ENCODE data around the gene HTRA2.
"Not testable (repeated sequence)": the region's sequence is repeated elsewhere in the genome, so short reads cannot be mapped to it uniquely, and the experiment has no call there.

Gene HTRA2

DNA sequence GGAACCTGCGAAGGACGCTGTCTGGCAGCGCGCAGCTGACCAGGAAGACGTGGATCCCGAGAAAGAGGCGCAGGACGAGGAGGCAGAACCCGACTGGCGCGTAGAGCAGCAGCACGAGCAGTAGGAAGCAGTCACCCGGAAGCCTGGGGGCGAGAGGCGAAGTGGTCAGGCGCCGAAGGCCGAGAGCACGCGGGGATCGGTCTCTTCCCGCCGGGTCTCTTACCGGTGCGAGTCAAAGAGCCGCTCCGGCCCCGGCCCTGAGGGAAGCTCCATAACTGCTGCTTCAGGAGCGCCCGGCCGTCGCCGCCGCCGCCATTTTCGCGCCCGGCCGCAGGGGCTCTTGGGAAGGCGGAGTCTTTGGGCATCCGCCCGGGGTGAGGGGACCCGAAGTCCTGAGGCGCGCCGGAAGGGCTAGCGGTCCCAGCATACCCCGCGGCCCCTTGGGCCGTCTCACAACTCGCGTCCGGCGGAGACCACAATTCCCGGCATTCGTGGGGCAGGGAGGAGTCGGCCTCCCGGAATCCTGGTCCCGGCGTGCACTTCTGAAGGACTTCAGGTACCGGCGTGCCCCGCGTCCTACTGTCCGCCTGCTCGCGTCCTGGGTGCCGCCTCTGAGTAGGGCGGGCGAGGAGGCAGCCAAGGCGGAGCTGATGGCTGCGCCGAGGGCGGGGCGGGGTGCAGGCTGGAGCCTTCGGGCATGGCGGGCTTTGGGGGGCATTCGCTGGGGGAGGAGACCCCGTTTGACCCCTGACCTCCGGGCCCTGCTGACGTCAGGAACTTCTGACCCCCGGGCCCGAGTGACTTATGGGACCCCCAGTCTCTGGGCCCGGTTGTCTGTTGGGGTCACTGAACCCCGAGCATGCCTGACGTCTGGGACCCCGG lies at the start of gene HTRA2, which contains the start of gene AUP1:
TSS of gene HTRA2 (plus strand) at position 577 of the 882 bp plus-strand sequence. CDS start at position 651, 74 bp downstream.
TSS of gene AUP1 (minus strand) at position 350 of the 882 bp plus-strand sequence. CDS start at position 273, 77 bp downstream.
- DNase-seq, result peak; percentile 99

DNA sequence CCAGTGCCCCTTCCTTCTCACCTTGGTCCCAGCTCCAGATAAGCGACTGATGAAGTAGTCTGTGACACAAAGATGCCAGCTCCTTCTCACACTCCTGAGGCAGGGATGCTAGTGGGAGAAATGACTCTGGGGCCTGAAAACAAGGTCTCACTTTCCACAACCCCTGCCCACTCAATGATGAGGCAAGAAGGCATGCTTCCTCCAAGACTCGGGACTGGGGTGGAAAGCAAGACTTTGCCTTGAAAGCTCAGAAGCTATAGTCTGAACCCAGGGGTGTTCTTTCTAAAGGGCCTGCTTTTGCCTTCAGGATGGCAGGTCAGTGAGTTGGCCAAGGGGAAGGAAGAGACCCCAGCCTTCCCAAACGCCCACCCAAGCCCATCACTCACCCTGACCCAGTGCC lies 48.3 kb upstream of the HTRA2 start:
- no peak for DNase-seq

DNA sequence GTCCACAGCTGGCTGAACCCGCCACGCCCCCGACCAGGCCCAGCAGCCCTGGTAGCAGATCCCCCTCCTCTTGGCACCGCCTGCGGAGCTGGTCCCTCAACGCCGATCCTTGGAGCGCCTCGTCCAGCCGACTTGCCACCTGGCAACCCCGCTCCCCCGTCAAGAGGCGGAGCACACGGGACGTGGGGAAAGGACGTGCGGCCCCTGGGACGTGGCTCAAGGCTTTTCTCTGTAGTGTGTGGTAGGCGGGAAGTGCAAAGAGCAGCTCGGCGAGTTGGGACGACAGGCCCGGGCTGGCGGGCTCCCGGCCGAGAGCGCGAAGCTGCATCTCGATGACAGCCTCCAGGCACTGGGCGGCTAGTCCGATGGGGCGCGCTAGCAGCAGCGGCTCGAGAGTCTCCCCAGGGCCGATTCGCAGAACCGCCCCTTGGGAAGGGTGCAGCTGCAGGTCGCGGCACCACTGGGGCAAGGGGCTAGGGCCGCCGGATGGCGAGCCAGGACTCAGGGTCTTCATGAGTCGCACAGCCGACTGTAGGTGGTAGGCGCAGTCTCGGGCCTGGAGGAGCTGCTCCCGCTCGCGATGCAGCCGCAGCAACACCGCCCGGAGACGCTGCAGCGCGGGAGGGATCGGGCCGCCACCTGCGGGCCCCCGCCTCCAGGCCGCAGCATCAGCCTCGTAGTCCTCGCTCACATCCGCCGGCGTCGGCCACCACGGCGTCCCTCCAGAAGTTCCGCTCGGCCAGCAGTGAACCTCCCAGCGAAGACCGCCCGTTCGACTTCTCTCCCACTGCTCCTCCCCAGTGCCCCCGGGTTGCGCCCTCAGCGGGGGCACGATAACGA lies 47.6 kb upstream of the HTRA2 start:
- DNase-seq, result peak; percentile 76

DNA sequence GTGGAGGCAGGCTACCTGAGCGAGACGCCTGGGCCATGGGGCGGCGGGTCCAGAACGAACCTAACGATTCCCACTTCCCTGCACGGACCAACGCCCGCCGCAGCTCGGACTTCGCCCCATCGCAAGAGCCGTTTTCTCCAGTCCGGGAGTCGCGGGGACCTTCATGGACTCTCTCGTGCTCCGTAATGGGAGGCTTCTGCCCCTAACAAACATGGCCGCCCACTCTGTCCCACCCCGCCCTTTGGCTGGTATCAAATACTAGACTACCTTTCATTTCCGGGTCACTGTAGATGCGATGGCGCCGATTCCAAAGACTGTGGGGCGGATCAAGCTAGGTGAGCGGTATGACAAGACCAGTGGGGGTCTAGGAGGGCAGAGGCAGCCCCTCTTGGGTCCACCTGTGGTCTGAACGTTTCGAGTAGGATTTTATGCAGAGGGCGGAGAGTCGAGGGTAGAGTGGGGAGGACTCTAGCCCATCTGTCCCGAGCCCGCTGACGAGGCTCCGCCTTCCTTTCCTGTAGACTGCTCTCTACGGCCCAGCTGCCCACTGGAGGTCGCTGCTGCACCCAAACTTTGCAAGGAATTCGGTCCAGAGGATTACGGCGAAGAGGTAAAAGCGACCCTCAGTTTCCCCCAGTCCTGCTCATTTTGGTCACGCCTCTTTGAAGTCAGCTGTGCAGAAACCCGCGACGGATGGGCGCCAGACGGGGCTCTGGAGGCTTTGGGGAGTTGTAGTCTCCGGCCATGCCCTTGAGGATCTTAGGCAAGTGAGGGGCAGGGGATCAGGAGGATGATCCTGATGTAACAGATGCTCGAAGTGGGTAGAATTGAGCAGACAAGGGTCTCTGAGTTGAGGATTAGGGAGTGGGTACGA lies 46.7 kb upstream of the HTRA2 start, which contains the start of the genes CCDC142 and TTC31:
TSS of gene CCDC142 (minus strand) at position 198 of the 874 bp plus-strand sequence. CDS start at position 37, 161 bp downstream.
TSS of gene TTC31 (plus strand) at position 281 of the 874 bp plus-strand sequence. CDS start at position 296, 15 bp downstream.
- peak; percentile 96 for DNase-seq

DNA sequence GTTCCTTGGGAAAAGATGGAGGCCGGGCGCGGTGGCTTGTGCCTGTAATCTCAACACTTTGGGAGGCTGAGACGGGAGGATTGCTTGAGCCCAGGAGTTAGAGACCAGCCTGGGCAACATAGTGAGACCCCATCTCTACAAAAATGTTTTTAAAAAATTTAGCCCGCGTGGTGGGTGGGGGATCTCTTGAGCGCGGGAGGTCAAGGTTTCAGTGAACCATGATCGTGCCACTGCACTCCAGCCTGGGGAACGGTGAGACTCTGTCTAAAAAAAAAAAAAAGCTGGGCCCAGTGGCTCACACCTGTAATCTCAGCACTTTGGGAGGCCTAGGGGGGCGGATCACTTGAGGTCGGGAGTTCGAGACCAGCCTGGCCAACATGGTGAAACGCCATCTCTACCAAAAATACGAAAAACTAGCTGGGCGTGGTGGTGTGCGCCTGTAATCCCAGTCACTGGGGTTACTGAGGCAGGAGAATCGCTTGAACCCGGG lies 46.0 kb upstream of the HTRA2 start:
- not testable (repeated sequence) for DNase-seq

DNA sequence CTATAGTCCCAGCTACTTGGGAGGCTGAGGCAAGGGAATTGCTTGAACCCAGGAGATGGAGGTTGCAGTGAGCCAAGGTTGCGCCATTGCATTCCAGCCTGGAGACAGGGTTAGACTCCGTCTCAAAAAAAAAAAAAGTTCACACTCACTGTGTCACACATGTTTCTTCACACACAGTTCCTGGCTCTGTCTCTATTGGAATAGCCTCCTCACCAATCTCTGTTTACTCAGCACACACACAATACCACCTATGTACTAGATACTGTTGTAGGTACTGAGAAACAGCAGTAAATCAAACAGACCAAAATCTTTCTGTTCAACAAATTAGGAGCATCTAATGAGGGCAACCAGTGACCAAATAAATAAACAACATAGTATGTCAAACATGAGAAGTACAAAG lies 43.6 kb upstream of the HTRA2 start:
- DNase-seq, result no peak

DNA sequence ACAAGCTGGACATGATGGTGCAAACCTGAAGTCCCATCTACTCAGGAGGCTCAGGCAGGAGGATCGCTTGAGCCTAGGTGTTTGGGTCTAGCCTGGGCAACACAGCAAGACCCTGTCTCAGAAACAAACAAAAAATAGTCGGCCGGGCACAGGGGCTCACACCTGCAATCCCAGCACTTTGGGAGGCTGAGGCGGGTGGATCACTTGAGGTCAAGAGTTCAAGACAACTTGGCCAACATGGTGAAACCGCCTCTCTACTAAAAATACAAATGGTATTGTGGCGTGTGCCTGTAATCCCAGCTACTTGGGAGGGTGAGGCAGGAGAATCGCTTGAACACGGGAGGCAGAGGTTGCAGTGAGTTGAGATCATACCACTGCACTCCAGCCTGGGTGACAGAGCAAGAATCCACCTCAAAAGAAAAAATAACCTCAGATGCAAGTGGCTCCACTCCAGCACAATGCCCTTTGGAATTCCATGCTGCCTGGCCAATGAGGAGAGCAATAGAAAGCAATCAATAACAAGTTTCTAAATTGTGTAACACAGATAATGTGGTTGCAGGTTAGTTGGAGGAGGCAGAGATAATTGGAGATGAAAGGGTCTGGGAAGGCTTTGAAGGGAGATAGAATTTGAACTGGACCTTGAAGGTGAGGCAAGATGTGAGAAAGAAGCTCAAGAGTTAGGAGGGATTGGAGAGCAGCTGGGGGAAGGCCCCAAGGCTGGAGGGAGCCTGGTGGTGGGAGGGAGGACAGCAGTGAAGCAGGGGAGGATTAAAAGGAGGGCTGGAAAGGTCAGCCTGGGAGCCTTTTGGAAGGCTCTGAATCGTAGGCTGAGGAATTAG lies 40.9 kb upstream of the HTRA2 start:
- DNase-seq, result no peak

DNA sequence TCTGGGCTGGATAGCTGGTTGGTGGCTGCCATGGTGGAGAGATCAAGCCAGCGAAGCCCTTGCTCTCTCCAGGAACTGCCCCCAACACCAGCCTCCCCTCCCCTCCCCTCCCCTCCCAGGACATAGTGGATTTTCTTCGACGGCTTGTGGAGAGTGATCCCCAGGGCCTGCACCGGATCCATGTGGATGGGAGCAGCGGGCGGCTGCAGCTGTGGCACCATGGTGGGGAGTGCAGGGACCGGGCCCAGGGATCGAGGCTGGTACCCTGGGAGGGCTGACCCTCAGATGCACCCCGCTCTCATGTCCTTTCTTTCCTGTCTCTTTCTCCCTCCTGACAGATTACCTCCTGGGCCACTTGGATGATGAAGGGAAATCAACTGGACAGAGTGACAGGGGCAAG lies 39.8 kb upstream of the HTRA2 start:
- DNase-seq, result no peak

DNA sequence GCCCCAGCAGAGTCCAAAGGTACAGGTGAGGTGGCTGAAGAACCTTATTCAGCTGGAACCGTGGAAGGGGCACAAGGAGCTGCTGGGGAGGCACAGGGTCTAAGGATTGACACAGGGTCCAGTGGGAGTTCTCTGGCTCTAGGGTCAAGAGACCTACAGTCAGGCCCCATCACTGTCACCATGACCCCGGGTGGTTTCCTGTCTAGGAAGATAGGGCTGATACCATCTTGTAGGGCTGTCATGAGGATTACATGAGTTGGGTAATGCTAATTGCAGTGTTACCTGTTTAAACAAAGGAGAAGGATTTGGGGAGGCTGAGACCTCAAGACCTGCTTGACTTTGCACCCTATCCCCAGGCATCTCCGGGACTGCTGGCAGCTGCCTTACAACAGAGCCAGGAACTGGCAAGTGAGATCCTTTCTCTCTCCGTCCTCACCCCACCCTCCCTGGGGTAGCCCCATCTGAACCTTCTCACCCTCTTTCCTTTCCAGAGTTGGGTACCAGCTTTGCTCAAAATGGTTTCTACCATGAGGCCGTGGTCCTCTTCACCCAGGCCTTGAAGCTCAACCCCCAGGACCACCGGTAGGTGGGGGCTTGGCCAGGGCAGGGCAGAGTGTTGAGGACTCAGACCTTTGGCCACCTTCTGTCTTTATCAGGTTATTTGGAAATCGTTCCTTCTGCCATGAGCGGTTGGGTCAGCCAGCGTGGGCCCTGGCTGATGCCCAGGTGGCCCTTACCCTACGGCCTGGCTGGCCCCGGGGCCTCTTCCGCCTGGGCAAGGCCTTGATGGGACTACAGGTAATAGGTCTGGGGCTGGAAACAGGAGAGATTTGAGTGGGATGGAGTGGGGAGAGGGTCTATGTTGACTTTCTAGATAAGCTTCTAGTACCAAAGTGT lies 37.8 kb upstream of the HTRA2 start:
- no peak for DNase-seq

DNA sequence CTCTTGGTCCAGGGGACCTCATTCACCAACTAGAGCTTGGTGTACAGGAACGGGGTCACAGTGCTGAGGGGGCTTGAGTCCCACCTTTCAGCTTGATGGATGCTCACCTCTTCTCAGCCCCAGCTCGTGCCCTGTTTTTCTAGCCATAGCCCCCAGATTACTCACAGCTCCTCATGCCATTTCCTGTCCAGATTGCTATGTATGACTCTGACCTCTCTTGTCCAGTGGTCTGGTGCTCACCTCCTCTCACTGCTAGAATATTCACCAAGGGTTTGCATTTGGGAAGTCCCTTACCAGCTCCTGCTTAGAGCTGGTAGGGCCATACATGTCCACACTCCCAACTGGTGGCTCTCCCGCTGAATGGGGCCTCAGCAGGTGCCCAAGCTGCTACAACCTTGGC lies 36.2 kb upstream of the HTRA2 start:
- no peak for DNase-seq

DNA sequence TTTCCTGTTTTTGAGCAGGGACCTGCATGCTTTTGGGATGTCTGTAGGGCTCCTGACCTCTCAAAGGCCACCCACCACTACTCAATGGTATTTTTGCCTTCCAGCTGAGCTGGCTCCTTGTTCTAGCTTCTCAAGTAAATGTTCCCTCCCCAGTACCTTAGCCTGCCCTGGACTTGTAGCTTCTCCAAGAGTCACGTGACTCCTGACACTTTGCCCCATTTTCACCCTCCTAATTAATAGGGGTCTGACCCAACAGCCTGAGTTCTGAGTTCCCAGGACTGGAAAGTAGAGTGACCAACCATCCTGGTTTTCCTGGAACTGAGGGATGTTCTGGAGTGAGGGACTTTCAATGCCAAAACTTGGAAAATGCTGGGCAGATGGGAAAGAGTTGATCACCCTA lies 34.3 kb upstream of the HTRA2 start:
- no peak for DNase-seq

DNA sequence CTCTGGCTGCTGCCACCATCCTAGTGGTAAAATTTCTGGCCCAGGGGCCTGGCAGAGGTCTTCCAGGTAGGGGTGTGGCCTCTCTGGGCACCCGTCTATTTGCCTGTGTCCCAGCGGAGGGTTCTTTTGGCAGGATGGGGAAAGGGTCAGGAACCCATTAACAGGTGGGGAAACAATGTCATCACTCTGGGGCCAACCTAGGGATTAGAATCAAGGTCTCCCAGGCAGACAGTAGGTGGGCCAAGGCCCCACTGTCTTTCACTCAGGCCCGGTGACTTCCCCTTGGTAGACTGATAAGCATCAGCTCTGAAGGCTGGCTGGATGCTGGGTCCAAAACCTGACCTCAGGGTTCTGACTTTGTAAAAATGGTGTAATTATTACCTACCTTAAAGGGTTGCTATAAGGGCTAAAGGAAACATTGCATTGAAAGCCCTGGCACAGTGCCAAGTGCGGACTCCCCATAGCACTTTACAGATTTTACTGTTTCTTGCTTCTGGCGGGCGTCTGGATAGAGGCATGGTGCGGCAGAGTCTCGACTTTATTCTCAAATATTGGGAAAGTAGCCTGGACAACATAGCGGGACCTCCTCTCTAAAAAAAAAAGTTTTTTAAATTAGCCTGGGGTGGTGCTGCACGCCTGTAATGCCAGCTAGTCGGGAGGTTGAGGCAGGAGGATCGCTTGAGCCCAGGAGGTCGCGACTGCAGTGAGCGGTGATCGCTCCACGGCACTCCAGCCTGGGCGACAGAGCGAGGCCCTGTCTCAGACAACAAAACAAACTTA lies 32.5 kb upstream of the HTRA2 start:
- no peak for DNase-seq

DNA sequence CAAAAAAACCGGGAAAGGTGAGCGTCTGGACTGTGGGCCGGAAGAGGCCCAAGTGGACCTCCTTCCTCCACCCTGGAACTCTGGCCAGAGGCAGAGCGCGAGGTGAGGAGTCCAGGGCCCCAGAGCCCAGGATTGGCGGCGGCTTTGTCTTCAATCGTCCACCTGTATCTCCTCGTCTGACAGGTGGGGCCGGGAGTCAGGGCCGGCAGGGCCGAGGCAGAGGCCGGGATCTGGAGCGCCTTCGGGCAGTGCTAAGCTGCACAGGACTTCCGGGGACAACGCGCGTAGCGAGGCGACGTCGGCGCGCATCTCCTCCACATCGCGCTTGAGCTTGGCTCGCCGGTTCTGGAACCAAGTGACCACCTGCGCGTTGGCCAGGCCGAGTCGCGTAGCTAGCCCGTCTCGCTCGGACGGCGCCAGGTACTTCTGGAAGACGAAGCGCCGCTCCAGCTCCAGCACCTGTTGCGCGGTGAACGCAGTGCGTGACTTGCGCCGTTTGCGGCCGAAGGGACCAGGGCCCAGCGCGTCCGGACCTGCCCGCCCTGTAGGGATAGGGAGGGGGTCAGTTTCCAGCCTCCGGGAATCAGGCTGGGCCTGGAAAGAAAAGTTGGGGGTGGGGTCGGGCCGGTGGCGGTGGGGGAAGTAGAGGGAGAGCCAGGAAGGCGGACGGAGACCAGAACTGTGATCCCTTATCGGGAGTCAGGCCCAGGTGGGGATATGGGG lies 31.8 kb upstream of the HTRA2 start:
- no peak for DNase-seq

DNA sequence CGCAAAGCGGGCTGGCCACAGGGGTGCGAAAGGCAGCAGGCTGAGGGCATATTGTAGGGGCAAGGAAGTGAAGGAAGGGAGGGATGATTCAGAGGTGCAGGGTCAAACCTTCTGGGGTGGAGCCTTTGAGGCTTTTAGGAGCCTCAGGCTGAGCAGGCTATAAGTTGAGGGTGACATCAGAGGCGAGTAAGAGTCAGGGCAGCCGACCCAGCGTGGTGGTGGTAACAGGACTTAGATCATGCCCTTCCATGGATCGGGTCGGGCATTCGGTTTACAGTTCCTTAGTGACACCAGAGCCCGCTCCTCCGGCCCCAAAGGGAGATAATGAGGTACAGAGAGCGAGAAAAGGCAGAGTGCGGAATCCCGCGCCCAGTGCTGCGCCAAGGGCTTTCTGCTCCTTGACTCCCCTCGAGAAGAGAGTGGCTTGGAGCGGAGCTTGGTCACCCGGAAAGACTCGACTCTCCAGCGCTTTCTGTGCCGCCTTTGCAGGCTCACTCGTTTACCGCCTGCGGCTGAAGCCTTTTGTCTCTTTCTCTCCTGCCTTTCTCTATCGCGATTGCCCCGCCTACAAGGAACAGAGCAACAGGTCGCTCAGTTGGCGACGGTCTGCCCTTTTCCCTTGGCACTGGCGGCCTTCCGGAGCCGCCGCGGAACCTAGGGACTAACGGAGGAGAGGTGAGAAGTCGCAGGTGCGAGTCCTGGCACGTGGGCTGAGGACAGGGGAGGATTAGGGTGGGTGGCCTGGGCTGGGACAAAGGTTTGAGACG lies 31.1 kb upstream of the HTRA2 start:
- DNase-seq, result no peak

DNA sequence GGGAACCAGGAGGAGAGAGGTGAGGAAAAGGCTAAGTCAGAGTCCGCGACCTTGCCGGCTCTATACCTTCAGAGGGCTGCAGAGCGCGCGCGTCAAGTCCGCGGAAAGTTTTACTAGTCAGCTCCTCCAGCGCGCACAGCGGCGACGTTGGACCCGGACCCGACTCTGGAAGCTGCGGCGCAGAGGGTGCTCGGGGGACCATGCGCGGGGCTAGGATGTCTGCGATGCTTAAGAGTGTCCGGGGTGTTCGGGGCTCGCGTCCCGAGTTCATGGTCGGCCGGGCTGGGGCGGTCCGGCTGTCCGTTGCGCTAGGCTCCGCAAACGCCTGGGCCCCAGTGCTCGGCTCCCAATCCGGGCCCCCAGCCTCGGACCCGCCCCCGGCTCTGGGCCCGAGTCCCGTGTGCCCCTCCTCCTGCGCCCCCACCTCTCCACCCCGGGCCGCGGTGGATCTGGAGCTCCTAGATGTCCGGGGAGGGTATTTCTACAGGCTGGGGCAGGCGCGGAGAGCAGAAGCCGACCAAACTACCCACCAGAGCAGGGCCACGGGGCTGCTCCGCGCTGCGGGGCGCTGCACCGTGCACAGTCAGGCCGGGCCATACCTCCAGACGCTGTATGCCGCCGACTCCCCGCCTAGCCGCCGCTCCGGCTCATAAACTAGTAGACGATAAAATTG lies 30.3 kb upstream of the HTRA2 start, which contains the start of gene LBX2:
TSS of gene LBX2 (minus strand) at position 337 of the 673 bp plus-strand sequence. CDS start at position 271, 66 bp downstream.
- no peak for DNase-seq

DNA sequence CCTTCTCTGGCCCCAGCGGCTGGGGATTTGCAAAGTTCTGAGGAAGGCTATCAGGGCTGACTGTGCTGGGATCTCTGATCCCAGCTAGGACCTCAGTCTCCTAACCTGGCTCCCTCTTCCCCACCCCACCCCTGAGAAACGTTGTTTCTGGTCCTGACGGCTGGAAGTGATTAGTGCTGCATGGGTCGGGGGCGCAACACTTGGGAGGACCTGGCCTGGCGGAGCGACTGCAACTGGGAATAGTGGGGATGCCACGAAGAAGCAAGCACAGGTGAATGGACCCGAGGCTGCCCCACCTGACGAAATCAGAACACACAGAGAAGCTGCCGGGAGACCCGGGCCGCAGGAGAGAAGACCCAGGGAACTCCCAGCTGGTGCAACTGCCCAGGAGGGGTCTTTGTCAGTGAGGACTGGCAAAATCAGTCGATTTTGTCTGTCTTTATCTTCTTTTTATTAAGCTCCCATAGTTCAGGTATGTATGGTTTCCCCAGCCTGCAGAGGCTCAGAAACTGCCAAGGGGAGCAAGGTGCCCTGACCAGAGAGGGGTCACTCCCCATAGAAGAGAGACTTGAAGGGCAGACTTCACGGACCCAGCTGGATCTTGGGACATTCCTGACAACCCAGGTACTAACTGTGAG lies 29.7 kb upstream of the HTRA2 start:
- no peak for DNase-seq

DNA sequence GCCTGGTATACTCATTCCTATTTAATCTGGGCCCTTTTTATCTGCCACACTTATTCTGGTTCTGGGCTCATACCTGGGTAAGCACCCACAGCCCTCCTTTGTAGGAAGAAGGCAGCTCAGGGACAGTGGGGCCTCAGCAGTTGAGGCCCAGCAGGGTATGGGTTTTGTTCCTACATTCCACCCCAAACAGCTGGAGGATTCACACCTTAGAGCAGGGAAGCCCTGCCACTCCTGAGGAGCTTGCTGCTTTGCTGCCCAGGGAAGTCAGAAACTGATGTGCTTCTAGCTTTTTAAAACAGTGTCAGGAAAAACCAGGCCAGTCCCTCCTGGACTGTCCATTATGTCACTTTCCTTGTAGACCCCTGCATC lies 29.2 kb upstream of the HTRA2 start:
- no peak for DNase-seq
